Bone marrow (tissue), 2 donors: ENCODE data around the gene BTF3.

ENCODE experiments used
- DNase-seq, 2 donors: peaks; one replicate each; lab custom pipeline; 2025; lab: John Stamatoyannopoulos, UW

BTF3 gene

DNA sequence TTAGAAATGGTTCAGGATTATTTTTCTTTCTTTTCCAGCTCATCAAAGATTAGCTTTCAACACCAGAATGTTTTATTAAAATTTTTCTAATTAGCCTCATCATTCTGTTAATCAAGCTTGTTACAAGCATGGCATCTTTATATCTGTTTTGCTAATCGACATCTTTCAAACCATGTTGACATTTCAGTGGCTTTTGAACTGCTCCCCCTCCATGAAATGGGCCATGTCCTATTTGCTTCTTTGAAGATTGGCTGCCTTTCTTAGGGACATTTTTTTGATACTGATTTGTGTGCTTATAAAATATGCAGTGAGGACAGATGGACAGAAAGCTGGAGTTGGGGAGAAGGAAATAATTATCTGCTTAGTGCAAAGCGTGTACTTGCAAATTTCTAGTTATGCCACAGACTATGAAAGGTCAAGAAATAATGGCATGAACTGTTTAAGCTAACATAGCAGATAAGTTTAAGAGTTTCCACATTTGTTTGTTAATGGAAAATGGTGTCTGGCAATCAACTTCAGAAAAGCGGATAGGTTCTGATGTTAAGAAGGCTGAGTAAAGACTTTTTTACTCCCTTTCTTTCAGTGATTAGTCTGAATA, 27.5 kb downstream of the BTF3 start:
- no peak for DNase-seq

GRCh38 chr5:73528248-73528647, 30.0 kb downstream of the BTF3 start:
- DNase-seq: no peak

GRCh38 chr5:73529081-73529480, 30.8 kb downstream of the BTF3 start:
- no peak for DNase-seq

DNA sequence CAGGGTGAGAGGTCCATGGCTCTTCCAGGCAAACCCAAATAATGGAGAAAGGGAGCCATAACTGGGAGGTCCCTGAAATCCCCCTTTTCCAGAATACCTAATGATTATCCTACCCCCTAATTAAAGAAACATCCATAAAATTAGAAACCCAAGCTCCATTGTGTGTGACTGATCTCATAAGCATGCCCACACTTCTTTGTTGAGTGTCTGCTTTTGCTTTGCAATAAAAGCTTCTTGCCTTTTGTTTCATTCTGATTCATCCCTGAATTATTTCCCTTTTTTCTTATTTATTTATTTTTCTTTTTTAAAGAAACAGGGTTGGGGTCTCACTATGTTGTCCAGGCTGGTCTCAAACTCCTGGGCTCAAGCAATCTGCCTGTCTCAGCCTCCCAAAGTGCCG, 33.1 kb downstream of the BTF3 start:
- DNase-seq: no peak

- no peak for DNase-seq
Measured at GRCh38 chr5:73532195-73532594, 34.0 kb downstream of the BTF3 start.

DNA sequence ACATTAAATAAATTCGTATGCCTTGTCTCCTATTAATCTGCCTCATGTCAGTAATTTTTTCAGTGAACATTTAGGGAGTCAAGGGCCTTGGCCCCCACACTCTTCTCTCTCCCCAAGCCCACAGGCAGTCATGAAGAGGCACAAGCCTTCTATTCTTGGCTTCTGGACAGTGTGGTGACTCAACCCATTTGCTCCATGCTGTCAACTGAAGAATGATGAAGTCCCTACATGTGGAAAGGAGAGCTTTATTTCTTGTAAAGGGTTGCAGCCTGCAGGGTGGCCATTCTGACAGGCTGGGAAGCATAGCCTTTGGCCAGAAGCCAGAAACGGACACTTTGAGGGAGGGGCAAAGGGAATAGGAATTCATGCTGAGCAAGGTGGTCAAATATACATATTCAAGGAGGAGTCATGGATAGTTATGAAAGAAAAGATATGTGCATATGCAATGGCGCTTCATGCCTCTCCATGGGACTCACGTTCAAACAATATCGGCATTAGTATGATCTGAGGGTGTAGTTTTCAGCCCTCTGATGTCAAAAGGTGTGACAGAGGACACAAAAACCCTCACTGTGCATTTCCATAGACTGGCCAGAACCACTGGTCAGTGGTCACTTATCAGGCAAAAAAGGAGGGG, 35.9 kb downstream of the BTF3 start:
- no peak for DNase-seq

- DNase-seq: no peak
Measured at GRCh38 chr5:73534971-73535370, 36.7 kb downstream of the BTF3 start.

DNA sequence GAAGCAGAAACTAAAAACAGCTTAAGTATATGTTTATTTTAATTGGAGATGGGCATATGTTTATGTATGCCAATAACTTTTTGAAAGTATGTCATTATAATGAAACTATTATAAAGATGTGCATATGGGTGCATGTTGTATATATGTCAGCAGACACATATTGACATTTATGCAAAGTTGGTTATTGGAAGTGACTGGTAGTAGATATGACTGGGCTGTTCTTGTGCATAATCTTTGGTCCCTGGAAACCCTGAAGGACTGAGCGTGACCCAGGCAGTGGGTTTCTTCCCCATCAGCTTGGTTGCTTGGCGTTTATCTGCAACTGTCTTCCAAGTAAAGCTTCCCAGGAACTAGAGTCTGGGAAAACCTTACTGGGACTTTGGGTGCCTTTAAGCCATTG, 41.5 kb downstream of the BTF3 start:
- DNase-seq: no peak

- DNase-seq: no peak
Measured at GRCh38 chr5:73540192-73540591, 42.0 kb downstream of the BTF3 start.

- DNase-seq: no peak
Measured at GRCh38 chr5:73542020-73542419, 43.8 kb downstream of the BTF3 start.

- no peak for DNase-seq
Measured at GRCh38 chr5:73544429-73545402, 46.5 kb downstream of the BTF3 start.

DNA sequence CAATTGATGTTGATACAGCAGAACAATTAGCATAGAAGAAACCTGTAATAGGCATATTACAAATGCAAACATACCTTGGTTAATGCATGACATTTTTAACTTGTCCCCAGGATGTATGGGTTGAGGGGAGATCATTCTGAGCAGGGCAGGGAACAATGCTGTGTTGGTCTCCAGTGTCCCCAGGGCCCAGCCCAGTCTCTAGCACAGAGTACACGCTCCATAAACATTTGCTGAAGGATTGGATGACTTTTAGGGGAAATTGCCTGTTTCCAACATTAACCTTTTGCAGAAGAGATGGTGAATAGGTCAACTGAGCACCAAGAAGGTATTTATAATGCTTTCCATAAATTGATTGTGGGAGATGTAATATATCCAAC, 47.1 kb downstream of the BTF3 start:
- DNase-seq: no peak

DNA sequence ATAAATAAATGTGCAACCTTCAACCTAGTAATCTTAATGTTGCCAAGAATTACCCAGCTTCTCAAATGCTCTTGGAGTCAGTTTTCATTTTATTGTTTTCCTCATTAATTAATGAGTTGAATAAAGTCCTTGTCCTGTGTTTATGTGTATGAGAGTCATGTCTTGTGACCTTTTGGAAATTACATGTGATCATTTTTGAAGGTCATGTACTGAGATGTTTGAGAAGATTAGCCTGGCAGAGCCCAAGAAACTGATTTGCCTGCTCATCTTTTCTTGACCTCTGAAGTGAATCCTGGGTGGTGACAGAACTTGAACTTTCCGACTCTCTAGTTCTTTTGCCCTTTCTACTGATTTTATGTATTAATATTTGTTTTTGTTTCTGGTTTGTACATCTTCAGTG, 51.8 kb downstream of the BTF3 start:
- DNase-seq: no peak

- no peak for DNase-seq
Measured at GRCh38 chr5:73552642-73553041, 54.4 kb downstream of the BTF3 start.
